Endothelial cell of umbilical vein (primary cell): ENCODE measurements around the gene SNTA1. TPM values are rescaled to one million over a fixed set of nuclear protein-coding genes. Genes with fewer than 3 reads are reported as not detected.
"Not testable (repeated sequence)": the region's sequence is repeated elsewhere in the genome, so short reads cannot be mapped to it uniquely, and the experiment has no call there.

Source experiments
- BruUV-seq: library from RNA; stranded (reverse); fragments of 400-500 nt; replicated peaks from 2 replicates; lab custom pipeline; 2021; lab: Mats Ljungman, UMichigan
- CTCF ChIA-PET: fragments of 300-600, 350-600 bp; sonication (Branson Sonifier 250); formaldehyde crosslinking; loops from one replicate; lab custom pipeline; 2021; ENCODE audit warnings: antibody characterized with exemption, inconsistent platforms; lab: Charles Lee
- POLR2A ChIA-PET: fragments of 300-600, 350-600 bp; sonication (Branson Sonifier 250); formaldehyde crosslinking; loops from one replicate; lab custom pipeline; 2021; ENCODE audit warnings: antibody characterized with exemption, inconsistent platforms; lab: Charles Lee
- DNase-seq: peaks from one replicate; pipeline ENCODE4 v3.0.0-alpha.2; 2011; ENCODE audit warnings: low read depth, low spot score
- FAIRE-seq: peaks from 2 replicates; lab custom pipeline; 2011; peaks lifted over from hg19 to GRCh38; lab: Jason Lieb, UNC
- H2AFZ ChIP-seq: 2 replicates; pipeline ENCODE4 v1.6.0; 2012; ENCODE audit warnings: low read depth, low read length, control low read depth, inconsistent platforms
- H3K27ac ChIP-seq: 2 replicates; pipeline ENCODE4 v1.5.1; 2011; ENCODE audit warnings: low read depth, mild to moderate bottlenecking, control low read depth, low read length, moderate library complexity; ENCODE audit not compliant: insufficient read depth
- H3K27me3 ChIP-seq, 2 experiments: 2 replicates each; pipeline versions ENCODE4 v1.6.0 to v1.6.1; 2011; ENCODE audit warnings: low read length in 2 of 2, mixed read lengths in 1 of 2; ENCODE audit not compliant: control insufficient read depth in 2 of 2, insufficient read depth in 2 of 2
- H3K36me3 ChIP-seq, 2 experiments: 2 replicates in 1 of 2; 3 replicates in 1 of 2; pipeline ENCODE4 v1.5.1; 2011; ENCODE audit warnings: low read length in 2 of 2, mild to moderate bottlenecking in 1 of 2, moderate library complexity in 1 of 2; ENCODE audit not compliant: control insufficient read depth in 2 of 2, insufficient read depth in 2 of 2; ENCODE audit errors: extremely low read depth in 1 of 2
- H3K4me1 ChIP-seq: 3 replicates; pipeline ENCODE4 v1.5.1; 2011; ENCODE audit warnings: mild to moderate bottlenecking, low read length; ENCODE audit not compliant: control insufficient read depth, insufficient read depth; ENCODE audit errors: extremely low read depth
- H3K4me2 ChIP-seq: 2 replicates; pipeline ENCODE4 v1.6.1; 2011; ENCODE audit warnings: low read length, control low read depth, mixed read lengths; ENCODE audit not compliant: insufficient read depth
- H3K4me3 ChIP-seq, 3 experiments: fragments of 200-600 bp in 1 of 3; sonication (generic), shearing (Covaris generic) in 1 of 3; replicated peaks in 1 of 3; 2 replicates each; pipeline ENCODE4 v1.5.1; 2011 to 2016; ENCODE audit warnings: control low read depth in 3 of 3, low read length in 3 of 3, mild to moderate bottlenecking in 2 of 3, inconsistent platforms in 1 of 3, low read depth in 1 of 3, moderate library complexity in 1 of 3; ENCODE audit not compliant: insufficient read depth in 1 of 3
- H3K79me2 ChIP-seq: 2 replicates; pipeline ENCODE4 v1.6.0; 2012; ENCODE audit warnings: low read length, inconsistent platforms; ENCODE audit not compliant: control insufficient read depth, insufficient read depth
- H3K9ac ChIP-seq: replicated peaks from 2 replicates; pipeline ENCODE3; 2011; ENCODE audit warnings: low read length, control low read depth; ENCODE audit not compliant: insufficient read depth; ENCODE audit errors: extremely low read depth
- H3K9me1 ChIP-seq: replicated peaks from 3 replicates; pipeline ENCODE4 v1.6.0; 2011; ENCODE audit warnings: mild to moderate bottlenecking, low read length; ENCODE audit not compliant: control insufficient read depth, insufficient read depth; ENCODE audit errors: extremely low read depth
- H3K9me3 ChIP-seq: replicated peaks from 2 replicates; pipeline ENCODE4 v1.5.1; 2012; ENCODE audit warnings: low read length, inconsistent platforms; ENCODE audit not compliant: control insufficient read depth, insufficient read depth
- H4K20me1 ChIP-seq: replicated peaks from 2 replicates; pipeline ENCODE3; 2011; ENCODE audit warnings: mild to moderate bottlenecking, low read length; ENCODE audit not compliant: control insufficient read depth, insufficient read depth; ENCODE audit errors: extremely low read depth
- CTCF ChIP-seq, 2 donors: IDR thresholded peaks; 1 replicate in 1 of 2; 2 replicates in 1 of 2; pipeline ENCODE4 v1.5.1; 2011; ENCODE audit warnings: low read length in 2 of 2, mild to moderate bottlenecking in 2 of 2, moderate library complexity in 2 of 2, control low read depth in 1 of 2, inconsistent platforms in 1 of 2, low read depth in 1 of 2; ENCODE audit not compliant: insufficient read depth in 1 of 2; ENCODE audit errors: extremely low read depth in 1 of 2
- EZH2 ChIP-seq: IDR thresholded peaks from 2 replicates; pipeline ENCODE4 v1.6.1; 2012; ENCODE audit warnings: borderline replicate concordance, low read depth, mild to moderate bottlenecking, moderate library complexity, low read length, inconsistent platforms; ENCODE audit not compliant: severe bottlenecking
- FOS ChIP-seq: IDR thresholded peaks from 2 replicates; pipeline ENCODE4 v1.6.1; 2011; ENCODE audit warnings: mild to moderate bottlenecking, low read length, moderate library complexity, borderline replicate concordance; ENCODE audit not compliant: insufficient read depth
- GATA2 ChIP-seq: IDR thresholded peaks from 2 replicates; pipeline ENCODE4 v1.7.0; 2011; ENCODE audit warnings: low read depth, mild to moderate bottlenecking, moderate library complexity, mixed read lengths, low read length; ENCODE audit not compliant: insufficient read length, insufficient read depth
- JUN ChIP-seq: IDR thresholded peaks from 2 replicates; pipeline ENCODE4 v1.6.1; 2011; ENCODE audit warnings: borderline replicate concordance, low read depth; ENCODE audit not compliant: insufficient read length, insufficient read depth
- MAX ChIP-seq: IDR thresholded peaks from 2 replicates; pipeline ENCODE4 v1.6.1; 2011; ENCODE audit not compliant: insufficient read depth, insufficient read length
- MYC ChIP-seq: IDR thresholded peaks from one replicate; pipeline ENCODE4 v1.6.1; 2011; ENCODE audit warnings: mild to moderate bottlenecking, low read depth, low read length
- POLR2A ChIP-seq: IDR thresholded peaks from 2 replicates; pipeline ENCODE4 v1.6.1; 2012; ENCODE audit warnings: low read depth, mild to moderate bottlenecking, control low read depth, low read length
- POLR2AphosphoS5 ChIP-seq: IDR thresholded peaks from 2 replicates; pipeline ENCODE4 v1.6.1; 2012; ENCODE audit warnings: low read depth, mild to moderate bottlenecking, control low read depth, low read length, moderate library complexity; ENCODE audit not compliant: insufficient read depth
- dilution Hi-C: fragments of 300-500 bp; cut with MboI; formaldehyde crosslinking; loops from one replicate; pipeline ENCODE4 v1.15.0; 2019; ENCODE audit warnings: low sequenced_read_pairs; ENCODE audit not compliant: extremely low pct_ligation_motif_present
- intact Hi-C: fragments of 100-400 bp; cut with micrococcal nuclease; formaldehyde crosslinking; loops from one replicate; pipeline ENCODE4 v1.10.0; 2022
- polyA plus RNA-seq, 4 experiments: library from polyadenylated mRNA; depleted of rRNA in 3 of 4; stranded (reverse) in 3 of 4; unstranded in 1 of 4; fragments of >200 nt; gene quantifications; 2 replicates each; pipeline versions ENCODE4 v1.2.1 to v1.2.3, GENCODE V29; 2011 to 2012; ENCODE audit warnings: missing spikeins in 1 of 4
- total RNA-seq: library from RNA; stranded (reverse); gene quantifications from 2 replicates; pipeline ENCODE4 v1.2.3, GENCODE V29; 2021

The SNTA1 gene
- total and polyA plus RNA-seq, 2 donors (not counting 3 experiments of a cell fraction or from before 2014, with no cell fraction given): 5.2 to 6.0 TPM

- POLR2A ChIA-PET: no interaction called here
- Histone ChIP-seq H3K4me1 (no peaks in the 10 kb centered on the region), H3K79me2 (peaks cover 3% of the 10 kb centered on the region), H3K9me1 (no peaks in the 10 kb centered on the region), H3K9me3 (no peaks in the 10 kb centered on the region), H3K4me2 (no peak overlapping the region), H2AFZ (no peak overlapping the region), H4K20me1 (no peaks in the 10 kb centered on the region), H3K27ac (no peak overlapping the region), H3K9ac (no peak overlapping the region), H3K4me3 (no peak overlapping the region), H3K27me3 (no peaks in the 10 kb centered on the region), H3K36me3 (peaks cover 6% of the 10 kb centered on the region in 2 experiments)
- dilution Hi-C loops (no loop called here), intact Hi-C loops (no loop called here)
- CTCF ChIA-PET: no interaction called here
- DNase-seq (no peak), FAIRE-seq (no peak)
- no peak for TF ChIP-seq JUN
- no peak for TF ChIP-seq POLR2AphosphoS5
- no peak for TF ChIP-seq MYC
- TF ChIP-seq POLR2A: no peak
- no peak for TF ChIP-seq EZH2
- no peak for TF ChIP-seq CTCF (IDR thresholded peaks at IDR 0.05; ENCODE audit: extremely low read depth in 1 of 2, insufficient read depth in 1 of 2, low read depth in 1 of 2, low read length in 2 of 2)
- TF ChIP-seq GATA2: no peak
- TF ChIP-seq MAX: no peak
- no peak for TF ChIP-seq FOS
- no TSS peak for BruUV-seq
Measured at GRCh38 chr20:33391722-33392415, 51.7 kb downstream of the SNTA1 start.

GRCh38 chr20:33389326-33389725 is 54.2 kb downstream of the SNTA1 start:
- H3K4me2 ChIP-seq, H2AFZ ChIP-seq, POLR2A ChIA-PET, H3K27ac ChIP-seq, H3K36me3 ChIP-seq, H3K4me3 ChIP-seq, intact Hi-C loops, dilution Hi-C loops, H3K27me3 ChIP-seq, BruUV-seq, H3K4me1 ChIP-seq, CTCF ChIA-PET, H3K9ac ChIP-seq, H3K79me2 ChIP-seq, FAIRE-seq, H3K9me3 ChIP-seq, DNase-seq, H3K9me1 ChIP-seq, H4K20me1 ChIP-seq: not testable (repeated sequence)
